Tibial nerve (tissue), 4 donors: ENCODE results near the gene AIG1. TPM values are rescaled to one million over a fixed set of nuclear protein-coding genes. Genes with fewer than 3 reads are reported as not detected.
"Not testable (repeated sequence)": the region's sequence is repeated elsewhere in the genome, so short reads cannot be mapped to it uniquely, and the experiment has no call there.

Experiments used
- DNase-seq, 2 donors: peaks; one replicate each; pipeline ENCODE4 v3.0.0-alpha.2; 2019; ENCODE audit warnings: low spot score in 2 of 2
- H3K27ac ChIP-seq, 4 donors: fragments of 200-600 bp; sonication (generic) in 3 of 4; one replicate each; pipeline ENCODE4 v1.5.1; 2017 to 2019; ENCODE audit warnings: mild to moderate bottlenecking in 1 of 4
- H3K27me3 ChIP-seq, 2 donors: fragments of 200-600 bp; sonication (generic) in 1 of 2; one replicate each; pipeline versions ENCODE4 v1.5.1 to v1.6.0; 2017 to 2019
- H3K36me3 ChIP-seq, 3 donors: fragments of 200-600 bp; sonication (generic); one replicate each; pipeline ENCODE4 v1.5.1; 2018 to 2019
- H3K4me1 ChIP-seq, 4 donors: fragments of 200-600 bp; sonication (generic) in 3 of 4; one replicate each; pipeline ENCODE4 v1.5.1; 2017 to 2019
- H3K4me3 ChIP-seq, 4 donors: fragments of 200-600 bp; sonication (generic) in 3 of 4; one replicate each; pipeline ENCODE4 v1.5.1; 2017 to 2019; ENCODE audit warnings: mild to moderate bottlenecking in 1 of 4, moderate library complexity in 1 of 4
- H3K9me3 ChIP-seq, 4 donors: fragments of 200-600 bp; sonication (generic) in 3 of 4; one replicate each; pipeline ENCODE4 v1.5.1; 2017 to 2019
- CTCF ChIP-seq, 5 experiments: fragments of 200-600 bp in 3 of 5; fragments of 450-650 bp in 2 of 5; sonication (generic) in 3 of 5; IDR thresholded peaks; one replicate each; pipeline ENCODE4 v1.5.1; 2016 to 2019; ENCODE audit warnings: antibody characterized with exemption in 5 of 5, mild to moderate bottlenecking in 3 of 5, moderate library complexity in 2 of 5
- EP300 ChIP-seq, 2 donors: sonication (generic); formaldehyde crosslinking; IDR thresholded peaks; one replicate each; pipeline ENCODE4 v1.6.1; 2017; ENCODE audit warnings: antibody characterized with exemption in 2 of 2, mild to moderate bottlenecking in 1 of 2
- POLR2A ChIP-seq, 2 donors: fragments of 450-650 bp; IDR thresholded peaks; one replicate each; pipeline ENCODE4 v1.6.1; 2017; ENCODE audit warnings: antibody characterized with exemption in 2 of 2, mild to moderate bottlenecking in 2 of 2, moderate library complexity in 2 of 2
- WGBS, 2 donors: methylation state at CpG; one replicate each; pipeline ENCODE4 v1.1.5; 2018; 5-methylcytosine and 5-hydroxymethylcytosine counted together
- total RNA-seq, 4 donors: library from RNA; depleted of rRNA; stranded (reverse); fragments of >200 nt; gene quantifications; one replicate each; pipeline ENCODE4 v1.1.0, GENCODE V29; 2016

AIG1 gene
- total RNA-seq, 4 donors from 2014 or later, result 18.2 to 23.9 (median 22.2) TPM

- no peak overlapping the region for H3K4me3 ChIP-seq
- 71 to 72% methylated on average over 3 of the region's 3 CpGs for WGBS, 2 donors
These were observed 75.3 kb downstream of the AIG1 start for GRCh38 chr6:143135797-143136561.

GRCh38 chr6:143136647-143137046 lies 76.0 kb downstream of the AIG1 start:
- no peak overlapping the region for H3K27ac ChIP-seq

More at GRCh38 chr6:143135797-143136561, 75.3 kb downstream of the AIG1 start:
- peaks cover 0 to 25% (median 0%) of the 10 kb centered on the region in 3 donors for H3K36me3 ChIP-seq
- peaks cover 0 to 8% (median 0%) of the 10 kb centered on the region in 4 donors for H3K9me3 ChIP-seq
- H3K27me3 ChIP-seq, result no peaks in the 10 kb centered on the region
- TF ChIP-seq POLR2A (IDR thresholded peaks at IDR 0.05) (no peak), EP300 (IDR thresholded peaks at IDR 0.05) (no peak), CTCF (IDR thresholded peaks at IDR 0.05) (no peak)
- no peak for DNase-seq
- no peaks in the 10 kb centered on the region for H3K4me1 ChIP-seq
- H3K27ac ChIP-seq, result no peak overlapping the region

GRCh38 chr6:143139239-143139784 lies 78.6 kb downstream of the AIG1 start:
- no peak overlapping the region for H3K27ac ChIP-seq

More at GRCh38 chr6:143136647-143137046, 76.0 kb downstream of the AIG1 start:
- 73 to 80% methylated on average over 3 of the region's 3 CpGs for WGBS, 2 donors
- TF ChIP-seq POLR2A (IDR thresholded peaks at IDR 0.05) (no peak), EP300 (IDR thresholded peaks at IDR 0.05) (no peak)
- Histone ChIP-seq H3K4me3 (no peak overlapping the region), H3K4me1 (no peaks in the 10 kb centered on the region), H3K36me3 (peaks cover 0 to 20% (median 0%) of the 10 kb centered on the region in 3 donors), H3K9me3 (peaks cover 0 to 2% (median 0%) of the 10 kb centered on the region in 4 donors), H3K27me3 (no peaks in the 10 kb centered on the region)
- no peak for DNase-seq

GRCh38 chr6:143139884-143140283 lies 79.2 kb downstream of the AIG1 start:
- DNase-seq, H3K27ac ChIP-seq, H3K4me3 ChIP-seq, H3K9me3 ChIP-seq, H3K27me3 ChIP-seq, H3K4me1 ChIP-seq: not testable (repeated sequence)
- 75 to 81% methylated on average over 5 of the region's 5 CpGs for WGBS, 2 donors
- peaks cover 0 to 20% (median 0%) of the 10 kb centered on the region in 3 donors for H3K36me3 ChIP-seq

More at GRCh38 chr6:143139239-143139784, 78.6 kb downstream of the AIG1 start:
- Histone ChIP-seq H3K36me3 (peaks cover 0 to 20% (median 0%) of the 10 kb centered on the region in 3 donors), H3K4me1 (no peaks in the 10 kb centered on the region), H3K9me3 (no peaks in the 10 kb centered on the region), H3K27me3 (no peaks in the 10 kb centered on the region), H3K4me3 (no peak overlapping the region)
- DNase-seq, result no peak
- 71 to 72% methylated on average over 3 of the region's 3 CpGs for WGBS, 2 donors
- TF ChIP-seq EP300 (IDR thresholded peaks at IDR 0.05), result no peak
- no peak for TF ChIP-seq CTCF (IDR thresholded peaks at IDR 0.05)
- no peak for TF ChIP-seq POLR2A (IDR thresholded peaks at IDR 0.05)

- TF ChIP-seq POLR2A (IDR thresholded peaks at IDR 0.05) (no peak), EP300 (IDR thresholded peaks at IDR 0.05) (no peak), CTCF (IDR thresholded peaks at IDR 0.05) (no peak)
- peaks cover 0 to 20% (median 0%) of the 10 kb centered on the region in 3 donors for H3K36me3 ChIP-seq
- WGBS, 2 donors, result 87 to 93% methylated on average over 2 of the region's 2 CpGs
- H3K4me3 ChIP-seq, result no peak overlapping the region
- no peak for DNase-seq
- H3K27ac ChIP-seq, result no peak overlapping the region
- H3K9me3 ChIP-seq, result no peaks in the 10 kb centered on the region
- no peaks in the 10 kb centered on the region for H3K4me1 ChIP-seq
- no peaks in the 10 kb centered on the region for H3K27me3 ChIP-seq
These were observed 80.1 kb downstream of the AIG1 start for GRCh38 chr6:143140767-143141166.

GRCh38 chr6:143141442-143141841 lies 80.8 kb downstream of the AIG1 start:
- TF ChIP-seq EP300 (IDR thresholded peaks at IDR 0.05) (no peak), POLR2A (IDR thresholded peaks at IDR 0.05) (no peak), CTCF (IDR thresholded peaks at IDR 0.05) (no peak)
- Histone ChIP-seq H3K27me3 (no peaks in the 10 kb centered on the region), H3K4me3 (no peak overlapping the region), H3K36me3 (peaks cover 0 to 20% (median 0%) of the 10 kb centered on the region in 3 donors), H3K4me1 (no peaks in the 10 kb centered on the region), H3K27ac (no peak overlapping the region), H3K9me3 (no peaks in the 10 kb centered on the region)
- WGBS, 2 donors, result 84 to 92% methylated on average over 2 of the region's 2 CpGs
- DNase-seq, result no peak
